Measurements from ENCODE around the gene CDC42BPB.

The CDC42BPB gene

GRCh38 chr14:102914474-102915291 is 142.7 kb downstream of the CDC42BPB start:
- no peak for DNase-seq (ENCODE audit: low read depth)

- DNase-seq (ENCODE audit: low read depth) = no peak
Measured at GRCh38 chr14:102913341-102914211, 143.8 kb downstream of the CDC42BPB start.

- DNase-seq (ENCODE audit: low read depth) = no peak
Measured at GRCh38 chr14:102911991-102912761, 145.2 kb downstream of the CDC42BPB start.

GRCh38 chr14:102911541-102911951 is 145.8 kb downstream of the CDC42BPB start:
- no peak for DNase-seq (ENCODE audit: low read depth)

- DNase-seq (ENCODE audit: low read depth) = no peak
Measured at GRCh38 chr14:102910442-102910841, 146.9 kb downstream of the CDC42BPB start.

- DNase-seq (ENCODE audit: low read depth) = no peak
Measured at GRCh38 chr14:102909911-102910310, 147.4 kb downstream of the CDC42BPB start.

- DNase-seq (ENCODE audit: low read depth) = no peak
Measured at GRCh38 chr14:102909462-102909861, 147.9 kb downstream of the CDC42BPB start.

GRCh38 chr14:102908766-102909455 is 148.4 kb downstream of the CDC42BPB start:
- no peak for DNase-seq (ENCODE audit: low read depth)

GRCh38 chr14:102907980-102908730 is 149.2 kb downstream of the CDC42BPB start:
- DNase-seq (ENCODE audit: low read depth) = no peak

GRCh38 chr14:102907303-102907844 is 150.0 kb downstream of the CDC42BPB start:
- DNase-seq (ENCODE audit: low read depth) = no peak

- DNase-seq (ENCODE audit: low read depth) = no peak
Measured at GRCh38 chr14:102906616-102907302, 150.6 kb downstream of the CDC42BPB start.

- DNase-seq (ENCODE audit: low read depth) = no peak
Measured at GRCh38 chr14:102905116-102906108, 151.9 kb downstream of the CDC42BPB start.

- no peak for DNase-seq (ENCODE audit: low read depth)
Measured at GRCh38 chr14:102903889-102904512, 153.3 kb downstream of the CDC42BPB start.

- DNase-seq (ENCODE audit: low read depth) = no peak
Measured at GRCh38 chr14:102903248-102903888, 154.0 kb downstream of the CDC42BPB start.

- DNase-seq (ENCODE audit: low read depth) = no peak
Measured at GRCh38 chr14:102902523-102903247, 154.7 kb downstream of the CDC42BPB start.

- DNase-seq (ENCODE audit: low read depth) = no peak
Measured at GRCh38 chr14:102902086-102902485, 155.3 kb downstream of the CDC42BPB start.

- DNase-seq (ENCODE audit: low read depth) = no peak
Measured at GRCh38 chr14:102901633-102902032, 155.7 kb downstream of the CDC42BPB start.

All from HS-5 (cell line).